GM19468 (cell line): ENCODE measurements around the gene CFAP410.

ENCODE experiments used
- ATAC-seq: cut with Tn5 transposase; IDR thresholded peaks from one replicate; pipeline ENCODE4 v1.9.1; 2021; ENCODE audit warnings: mild to moderate bottlenecking, moderate library complexity, moderate number of reproducible peaks; ENCODE audit not compliant: unreplicated experiment; ENCODE audit errors: extremely low read depth

CFAP410 gene

DNA sequence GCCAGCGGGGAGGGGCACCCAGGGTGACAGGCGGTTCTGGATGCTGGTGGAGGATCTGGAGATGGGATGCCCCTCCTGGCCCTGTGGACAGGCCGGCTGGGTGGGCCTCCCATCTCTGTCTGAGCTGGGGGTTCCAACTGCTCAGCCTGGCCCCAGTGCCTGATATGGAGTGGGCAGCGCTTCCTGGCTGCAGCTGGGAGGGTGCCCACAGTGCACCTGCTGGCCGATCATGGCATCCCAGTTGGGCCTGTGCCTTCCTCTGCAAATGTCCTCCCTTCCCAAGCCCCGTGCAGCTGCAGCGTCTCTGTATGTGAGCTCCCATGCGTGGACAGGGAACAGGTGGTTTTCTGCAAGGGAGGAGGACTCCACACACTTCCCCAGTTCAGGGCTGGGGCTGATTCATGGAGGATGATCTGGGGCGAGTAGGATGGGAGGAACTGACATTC, 37.2 kb downstream of the CFAP410 start:
- ATAC-seq: no peak

GRCh38 chr21:44301141-44301540, 38.0 kb downstream of the CFAP410 start:
- no peak for ATAC-seq

GRCh38 chr21:44300262-44300959, 38.8 kb downstream of the CFAP410 start:
- peak; percentile 17 for ATAC-seq

DNA sequence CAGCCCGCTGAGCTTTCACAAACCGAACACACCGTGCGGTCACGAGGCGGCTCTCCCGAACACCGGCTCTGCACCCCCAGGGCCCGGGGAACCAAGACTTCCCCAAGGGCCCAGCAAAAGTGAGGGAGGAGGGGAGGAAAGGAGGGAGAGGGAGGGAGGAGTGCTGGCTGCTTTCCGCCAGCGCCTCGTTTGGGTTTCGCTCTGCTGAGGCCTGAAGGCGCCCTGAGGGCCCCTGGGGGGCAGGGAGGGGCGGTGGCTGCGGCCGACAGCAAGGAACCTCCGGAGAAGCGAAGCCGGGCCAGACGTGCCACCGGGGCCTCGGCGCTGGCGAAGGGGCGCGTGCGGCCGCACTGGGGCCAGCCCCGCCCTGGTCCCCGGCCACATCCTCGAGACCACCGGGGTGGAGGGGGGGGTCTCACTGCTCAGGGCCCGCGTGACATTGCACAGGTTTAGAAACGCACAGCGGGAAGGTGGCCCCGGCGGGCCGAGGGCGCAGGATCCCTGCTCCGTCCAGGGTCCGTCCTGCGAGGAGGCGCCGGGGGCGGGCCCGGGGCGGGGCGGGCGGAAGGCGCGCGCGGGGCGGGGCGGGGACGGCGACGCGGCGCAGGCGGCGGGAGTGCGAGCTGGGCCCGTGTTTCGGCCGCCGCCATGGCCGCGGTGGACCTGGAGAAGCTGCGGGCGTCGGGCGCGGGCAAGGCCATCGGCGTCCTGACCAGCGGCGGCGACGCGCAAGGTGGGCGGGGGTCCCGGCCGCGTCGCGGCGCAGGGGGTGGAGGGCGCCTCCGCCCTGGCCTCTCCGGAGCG, 39.5 kb downstream of the CFAP410 start, which contains the start of gene PFKL:
PFKL (plus strand) TSS at position 596 of the 804 bp plus-strand sequence; CDS start at position 649, 53 bp downstream.
- peak; percentile 15 for ATAC-seq

DNA sequence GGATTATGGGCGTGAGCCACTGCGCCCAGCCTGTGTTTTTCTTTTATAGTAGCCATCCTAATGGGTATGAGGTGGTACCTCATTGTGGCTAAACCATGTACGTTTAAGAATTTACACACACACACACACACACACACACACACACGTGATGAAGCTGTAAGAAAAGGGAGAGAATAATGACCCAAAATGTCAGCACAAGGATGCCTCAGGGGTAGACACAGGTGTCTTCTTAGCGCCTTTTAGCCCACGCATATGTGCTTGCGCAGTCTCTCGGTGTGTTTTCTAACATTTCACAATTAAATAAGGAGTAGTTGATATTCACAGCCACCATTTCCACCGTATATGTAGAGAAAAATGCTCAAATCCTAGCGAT, 40.1 kb downstream of the CFAP410 start:
- ATAC-seq: no peak

DNA sequence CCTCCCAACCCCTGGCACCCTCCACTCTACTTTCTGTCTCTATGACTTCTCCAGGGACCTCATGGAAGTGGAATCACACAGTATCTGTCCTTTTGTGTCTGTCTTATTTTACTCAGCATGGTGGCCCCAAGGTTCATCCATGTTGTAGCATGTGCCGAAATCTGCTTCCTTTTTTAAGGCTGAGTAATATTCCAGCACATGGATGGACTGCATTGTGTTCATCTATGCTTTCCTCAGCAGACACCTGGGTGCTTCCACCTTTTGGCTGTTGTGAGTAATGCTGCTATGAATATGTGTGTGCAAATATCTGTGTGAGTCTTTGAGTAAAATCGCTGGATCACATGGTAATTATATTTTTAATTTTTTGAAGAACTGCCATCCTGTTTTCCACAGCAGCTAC, 40.9 kb downstream of the CFAP410 start:
- ATAC-seq: no peak

- ATAC-seq: no peak
Measured at GRCh38 chr21:44297525-44298290, 41.5 kb downstream of the CFAP410 start.

- no peak for ATAC-seq
Measured at GRCh38 chr21:44296916-44297315, 42.3 kb downstream of the CFAP410 start.

DNA sequence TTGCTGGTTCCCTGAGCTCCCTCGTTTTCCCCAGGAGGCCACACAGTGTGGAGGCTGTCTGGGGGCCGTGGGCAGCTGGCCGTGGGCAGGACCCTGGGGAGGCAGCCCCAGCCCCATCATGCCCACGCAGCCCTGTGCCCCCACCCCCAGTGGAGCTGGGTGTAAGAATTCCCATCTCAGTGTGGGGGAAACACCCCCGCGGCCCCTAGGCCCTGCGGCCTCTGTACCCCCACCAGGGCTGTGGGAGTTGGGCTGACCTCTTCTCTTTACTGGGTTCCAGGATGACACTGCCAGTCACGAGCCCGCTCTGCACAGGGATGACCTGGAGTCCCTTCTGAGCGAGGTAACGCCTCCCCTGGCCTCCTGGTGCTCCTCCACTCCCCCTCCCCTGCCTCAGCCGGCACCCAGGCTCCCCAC, 43.1 kb downstream of the CFAP410 start:
- no peak for ATAC-seq

DNA sequence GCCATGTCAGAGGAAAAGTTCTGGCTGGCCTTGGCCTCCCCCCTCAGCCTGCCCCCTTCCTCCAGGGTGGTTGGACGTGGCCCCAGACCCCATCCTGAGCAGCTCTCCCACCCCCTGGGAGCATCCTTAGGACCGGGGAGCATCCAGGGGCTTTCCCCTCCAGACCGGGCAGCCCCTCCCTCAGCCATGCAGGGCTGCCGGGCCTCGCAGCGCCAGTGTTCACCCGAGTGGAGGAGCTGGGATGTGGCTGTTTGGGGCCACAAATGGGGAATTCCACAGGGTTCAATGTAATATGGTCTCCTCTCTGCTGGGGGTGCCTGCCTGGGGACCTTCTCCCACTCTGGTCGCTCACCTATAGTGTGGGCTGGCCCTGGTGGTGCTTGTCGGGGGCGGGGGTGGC, 43.5 kb downstream of the CFAP410 start:
- ATAC-seq: no peak

DNA sequence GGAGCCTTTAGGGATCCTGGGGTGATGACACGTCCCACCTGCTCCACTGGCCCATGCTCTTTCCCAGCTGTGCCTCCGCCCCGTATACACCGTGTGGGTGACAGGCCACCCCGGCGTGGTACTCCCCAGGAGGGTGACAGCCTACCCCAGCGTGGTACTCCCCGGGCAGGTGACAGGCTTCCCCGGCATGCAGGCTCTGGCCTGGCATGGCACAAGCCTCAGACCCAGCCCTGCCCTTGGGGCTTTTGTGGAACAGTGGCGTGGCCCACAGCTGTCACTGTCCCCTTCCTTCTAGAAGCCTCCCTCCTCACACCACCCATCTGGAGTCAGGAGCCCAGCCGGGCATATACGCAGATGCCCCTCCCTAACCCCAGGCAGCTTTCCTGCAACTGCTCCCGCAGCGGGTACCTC, 44.0 kb downstream of the CFAP410 start:
- no peak for ATAC-seq

GRCh38 chr21:44294391-44295162, 44.6 kb downstream of the CFAP410 start:
- ATAC-seq: no peak

DNA sequence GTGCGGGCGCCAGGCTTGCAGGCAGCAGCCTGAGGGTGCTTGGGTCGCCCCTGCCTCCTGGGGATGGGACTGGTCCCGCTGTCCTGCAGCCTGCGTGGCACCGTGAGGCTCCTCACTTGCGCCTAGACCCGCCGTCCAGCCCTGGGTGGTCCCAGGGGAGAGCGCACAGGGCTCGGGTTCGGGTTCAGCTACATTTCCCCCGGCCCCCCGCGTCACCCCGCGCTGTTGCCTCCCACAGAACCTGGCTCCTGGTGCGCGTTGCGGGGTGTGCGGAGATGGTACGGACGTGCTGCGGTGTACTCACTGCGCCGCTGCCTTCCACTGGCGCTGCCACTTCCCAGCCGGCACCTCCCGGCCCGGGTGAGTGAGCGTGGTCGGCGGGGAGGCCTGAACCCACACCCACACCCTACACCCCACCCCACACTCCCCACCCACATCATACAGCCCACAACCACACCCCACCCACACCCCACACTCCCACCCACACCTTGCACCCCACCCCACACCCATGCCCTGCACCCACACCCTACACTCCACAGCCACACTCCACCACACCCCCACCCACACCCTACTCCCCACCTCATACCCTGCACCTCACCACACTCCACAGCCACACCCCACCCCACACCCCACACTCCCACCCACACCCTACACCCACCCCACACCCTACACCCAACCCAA, 45.5 kb downstream of the CFAP410 start:
- no peak for ATAC-seq

DNA sequence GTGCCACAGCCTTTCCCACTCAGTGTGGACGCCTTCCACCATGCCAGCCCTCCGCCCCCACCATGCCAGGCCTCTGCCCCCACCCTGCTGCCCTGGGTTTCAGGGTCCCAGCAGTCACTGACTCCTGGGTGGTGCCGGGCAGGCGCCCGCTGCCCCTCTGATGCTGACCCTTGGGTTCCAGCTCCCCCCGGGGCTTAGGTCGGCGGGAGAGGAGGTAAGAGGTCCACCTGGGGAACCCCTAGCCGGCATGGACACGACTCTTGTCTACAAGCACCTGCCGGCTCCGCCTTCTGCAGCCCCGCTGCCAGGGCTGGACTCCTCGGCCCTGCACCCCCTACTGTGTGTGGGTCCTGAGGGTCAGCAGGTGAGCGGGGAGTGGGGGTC, 46.4 kb downstream of the CFAP410 start:
- no peak for ATAC-seq

DNA sequence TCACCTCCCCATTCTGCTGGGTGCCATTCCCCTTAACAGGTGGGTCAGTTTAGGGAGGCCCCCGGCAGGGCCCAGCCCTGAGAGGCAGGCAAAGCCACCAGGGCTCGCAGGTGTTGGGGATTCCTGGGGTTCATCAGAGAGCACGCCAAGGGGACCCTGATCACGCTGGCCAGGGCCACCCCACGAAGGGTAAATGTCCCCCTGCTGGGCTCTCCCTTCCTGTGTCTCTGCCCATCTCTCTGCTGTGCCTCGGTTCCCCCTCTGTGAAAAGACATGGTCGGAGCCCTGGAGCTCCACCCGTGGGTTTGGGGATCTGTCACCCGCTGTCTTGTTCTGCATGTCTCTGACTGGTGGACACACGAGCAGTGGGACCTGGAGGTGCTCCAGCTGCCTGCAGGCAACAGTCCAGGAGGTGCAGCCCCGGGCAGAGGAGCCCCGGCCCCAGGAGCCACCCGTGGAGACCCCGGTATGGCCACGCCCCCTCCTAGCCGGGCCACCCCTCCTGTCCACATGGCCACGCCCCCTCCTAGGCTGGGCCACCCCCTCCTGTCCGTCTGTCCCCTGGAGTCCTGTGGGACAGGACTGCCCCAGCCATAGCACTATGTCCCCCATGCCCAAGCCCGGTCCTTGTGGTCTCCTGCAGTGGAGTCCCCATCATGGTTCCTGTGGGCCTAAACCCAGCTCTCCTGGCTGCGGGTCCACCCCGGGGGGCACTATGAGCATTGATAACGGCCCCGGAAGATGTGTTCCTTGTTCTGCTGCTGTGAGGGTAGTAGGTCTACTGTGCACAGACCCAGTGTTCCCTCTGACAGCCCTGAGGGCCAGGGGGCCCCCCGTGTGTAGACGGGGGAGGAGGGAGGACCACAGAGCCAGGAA, 47.0 kb downstream of the CFAP410 start:
- ATAC-seq: no peak

DNA sequence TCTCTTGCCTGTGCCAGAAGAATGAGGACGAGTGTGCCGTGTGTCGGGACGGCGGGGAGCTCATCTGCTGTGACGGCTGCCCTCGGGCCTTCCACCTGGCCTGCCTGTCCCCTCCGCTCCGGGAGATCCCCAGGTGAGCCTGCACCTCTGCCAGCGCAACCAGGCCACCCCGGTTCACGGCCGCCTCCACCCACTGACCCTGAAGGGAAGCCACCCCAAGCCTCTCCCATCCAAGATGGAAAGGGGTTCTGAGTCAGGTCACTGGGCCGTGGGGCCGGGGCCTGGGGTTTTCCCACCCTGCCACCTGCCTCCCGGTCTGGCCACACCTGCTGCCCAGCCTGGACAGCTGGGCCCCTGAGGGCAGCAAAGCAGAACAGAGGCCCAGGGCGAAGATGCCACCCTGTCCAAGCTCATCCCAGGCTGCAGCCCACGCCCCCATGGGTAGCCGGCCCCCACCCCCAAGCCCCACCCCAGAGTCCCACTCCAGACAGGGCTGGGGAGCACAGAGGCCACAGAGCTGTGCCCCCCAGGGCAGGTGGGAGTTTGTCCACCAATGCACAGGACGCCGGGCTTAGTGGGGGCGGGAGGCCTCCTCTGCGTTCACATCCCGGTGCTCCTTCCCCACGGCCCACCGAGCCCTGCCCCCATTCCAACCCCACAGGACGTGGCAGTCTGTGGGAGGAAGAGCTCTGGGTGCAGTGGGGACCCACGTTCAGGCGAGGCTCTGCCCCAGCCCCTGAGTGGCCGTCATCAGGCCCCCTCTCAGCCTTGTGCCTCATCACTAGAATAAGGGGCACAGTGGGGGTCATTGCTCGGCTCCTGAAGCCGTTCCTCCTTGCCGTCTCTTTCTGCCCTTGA, 47.9 kb downstream of the CFAP410 start:
- no peak for ATAC-seq

GRCh38 chr21:44290327-44291077, 48.7 kb downstream of the CFAP410 start:
- no peak for ATAC-seq
